ENCODE results near the gene IL17B. TPM values are rescaled to one million over a fixed set of nuclear protein-coding genes. Genes with fewer than 3 reads are reported as not detected.

The IL17B gene
- polyA plus RNA-seq, 1 donor (not counting 4 experiments of a cell fraction or from before 2014, with no cell fraction given), result not detected

GRCh38 chr5:149406203-149406978, 27.3 kb upstream of the IL17B start:
- Histone ChIP-seq H4K20me1 (ENCODE audit: control insufficient read depth, extremely low read depth, insufficient read depth, low read length) (no peaks in the 10 kb centered on the region), H3K4me3 (ENCODE audit: control insufficient read depth in 2 of 3, extremely low read depth in 1 of 3, insufficient read depth in 2 of 3, low read depth in 1 of 3, low read length in 3 of 3) (no peak overlapping the region), H3K36me3 (ENCODE audit: control insufficient read depth in 2 of 2, extremely low read depth in 1 of 2, insufficient read depth in 2 of 2, low read length in 2 of 2) (no peaks in the 10 kb centered on the region), H3K4me1 (ENCODE audit: control insufficient read depth, extremely low read depth, insufficient read depth, low read length) (no peaks in the 10 kb centered on the region), H3K4me2 (ENCODE audit: control insufficient read depth, extremely low read depth, insufficient read depth, low read depth, low read length) (no peak overlapping the region), H3K9me1 (ENCODE audit: control insufficient read depth, extremely low read depth, insufficient read depth, low read length) (no peaks in the 10 kb centered on the region), H3K27me3 (ENCODE audit: control insufficient read depth, extremely low read depth, insufficient read depth, low read length) (peaks cover 2% of the 10 kb centered on the region), H2AFZ (ENCODE audit: control insufficient read depth, low read length) (no peak overlapping the region), H3K79me2 (ENCODE audit: control insufficient read depth, insufficient read depth, low read length) (no peaks in the 10 kb centered on the region), H3K9me3 (ENCODE audit: control insufficient read depth, low read depth, low read length) (no peaks in the 10 kb centered on the region), H3K27ac (ENCODE audit: control insufficient read depth, insufficient read depth, low read length) (no peak overlapping the region), H3K9ac (ENCODE audit: control insufficient read depth, extremely low read depth, insufficient read depth, low read length) (no peak overlapping the region)
- FAIRE-seq (no peak), DNase-seq (ENCODE audit: low read depth, low spot score) (no peak)
- dilution Hi-C loops (cut with MboI; ENCODE audit: extremely low pct_ligation_motif_present, low sequenced_read_pairs), result no loop called here
- TF ChIP-seq EZH2 (IDR thresholded peaks at IDR 0.05; ENCODE audit: low read length), result no peak
- no peak for TF ChIP-seq CTCF (optimal IDR thresholded peaks at IDR 0.05 in 1 of 3, IDR thresholded peaks at IDR 0.05 in 1 of 3, conservative IDR thresholded peaks at IDR 0.05 in 1 of 3; ENCODE audit: extremely low read depth in 1 of 3, insufficient read depth in 2 of 3, low read length in 3 of 3)

DNA sequence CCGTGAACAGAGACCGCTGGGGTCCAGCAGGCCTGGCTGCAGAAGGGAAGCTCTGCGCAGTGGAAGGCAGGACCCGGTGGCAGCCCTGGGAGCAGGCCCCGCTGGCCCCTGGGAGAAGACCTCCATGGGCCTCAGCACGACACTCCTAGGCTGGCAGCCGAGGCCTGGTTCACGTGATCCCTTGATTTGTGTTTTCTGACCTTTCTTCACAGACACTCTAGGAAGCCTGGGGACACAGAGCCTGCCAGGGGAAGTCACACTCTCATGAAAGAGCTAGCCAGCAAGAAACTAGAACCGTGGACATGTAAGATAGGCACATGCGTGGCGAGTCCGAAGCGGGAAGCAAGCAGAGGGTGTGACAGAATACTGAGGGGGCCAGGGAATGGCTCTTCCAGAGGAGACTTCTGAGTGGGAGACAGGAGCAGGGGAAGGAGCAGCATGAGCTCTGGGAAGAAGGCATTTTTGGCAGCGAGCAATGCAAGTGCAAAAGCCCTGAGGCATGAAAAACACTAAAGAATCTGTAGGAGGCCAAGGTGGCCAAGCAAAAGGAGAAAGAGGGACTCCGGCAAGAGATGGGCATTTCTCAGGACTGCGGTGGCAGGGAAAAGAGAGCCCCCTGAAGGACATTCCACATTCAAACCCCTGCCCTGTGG, 26.6 kb upstream of the IL17B start:
- no peaks in the 10 kb centered on the region for H3K9me3 ChIP-seq (ENCODE audit: control insufficient read depth, low read depth, low read length)
- no peaks in the 10 kb centered on the region for H3K9me1 ChIP-seq (ENCODE audit: control insufficient read depth, extremely low read depth, insufficient read depth, low read length)
- no peak for FAIRE-seq
- H3K4me3 ChIP-seq (ENCODE audit: control insufficient read depth in 2 of 3, extremely low read depth in 1 of 3, insufficient read depth in 2 of 3, low read depth in 1 of 3, low read length in 3 of 3), result no peak overlapping the region
- H3K36me3 ChIP-seq (ENCODE audit: control insufficient read depth in 2 of 2, extremely low read depth in 1 of 2, insufficient read depth in 2 of 2, low read length in 2 of 2), result no peaks in the 10 kb centered on the region
- H3K4me2 ChIP-seq (ENCODE audit: control insufficient read depth, extremely low read depth, insufficient read depth, low read depth, low read length), result no peak overlapping the region
- no peaks in the 10 kb centered on the region for H3K79me2 ChIP-seq (ENCODE audit: control insufficient read depth, insufficient read depth, low read length)
- H3K4me1 ChIP-seq (ENCODE audit: control insufficient read depth, extremely low read depth, insufficient read depth, low read length), result no peaks in the 10 kb centered on the region
- dilution Hi-C loops (cut with MboI; ENCODE audit: extremely low pct_ligation_motif_present, low sequenced_read_pairs), result no loop called here
- no peaks in the 10 kb centered on the region for H4K20me1 ChIP-seq (ENCODE audit: control insufficient read depth, extremely low read depth, insufficient read depth, low read length)
- peaks cover 2% of the 10 kb centered on the region for H3K27me3 ChIP-seq (ENCODE audit: control insufficient read depth, extremely low read depth, insufficient read depth, low read length)
- TF ChIP-seq EZH2 (IDR thresholded peaks at IDR 0.05; ENCODE audit: low read length) (no peak), CTCF (optimal IDR thresholded peaks at IDR 0.05 in 1 of 3, IDR thresholded peaks at IDR 0.05 in 1 of 3, conservative IDR thresholded peaks at IDR 0.05 in 1 of 3; ENCODE audit: extremely low read depth in 1 of 3, insufficient read depth in 2 of 3, low read length in 3 of 3) (no peak)
- no peak overlapping the region for H3K9ac ChIP-seq (ENCODE audit: control insufficient read depth, extremely low read depth, insufficient read depth, low read length)
- H3K27ac ChIP-seq (ENCODE audit: control insufficient read depth, insufficient read depth, low read length), result no peak overlapping the region
- no peak overlapping the region for H2AFZ ChIP-seq (ENCODE audit: control insufficient read depth, low read length)
- DNase-seq (ENCODE audit: low read depth, low spot score), result no peak

All from keratinocyte (primary cell).